Measurements from ENCODE around the gene ADAMTS18.

- TF ChIP-seq CTCF (IDR thresholded peaks at IDR 0.05) (no peak), POLR2A (IDR thresholded peaks at IDR 0.05) (no peak)
These were observed 9.3 kb upstream of the ADAMTS18 start for GRCh38 chr16:77444147-77444460.

All from body of pancreas (tissue), 4 donors.